HG03095 (cell line): Measurements from ENCODE around the gene CADM3.

Experiments used
- ATAC-seq: cut with Tn5 transposase; IDR thresholded peaks from one replicate; pipeline ENCODE4 v1.9.1; 2021; ENCODE audit warnings: moderate library complexity; ENCODE audit not compliant: unreplicated experiment

The CADM3 gene

GRCh38 chr1:159172614-159173291, 1.3 kb downstream of the CADM3 start:
- ATAC-seq, result no peak

DNA sequence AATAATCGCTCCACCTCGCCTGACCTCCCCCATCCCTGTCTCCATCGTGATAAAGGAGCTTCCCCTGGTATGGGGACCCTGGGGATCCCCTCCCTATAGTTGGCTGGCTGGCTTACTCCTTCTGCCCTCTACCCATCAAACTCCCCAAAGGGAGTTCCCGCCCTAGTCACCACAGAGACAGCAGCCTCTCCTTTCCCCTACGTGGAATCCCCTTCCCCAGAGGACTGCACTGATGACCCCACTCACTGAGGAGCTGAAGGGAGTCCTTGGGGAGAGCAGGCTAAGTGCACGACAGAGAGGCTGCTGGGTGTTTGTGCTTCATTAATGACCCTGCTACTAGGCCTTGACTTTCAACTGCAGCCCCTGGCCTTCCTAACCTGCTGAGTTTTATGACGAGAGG, 1.9 kb downstream of the CADM3 start:
- no peak for ATAC-seq

DNA sequence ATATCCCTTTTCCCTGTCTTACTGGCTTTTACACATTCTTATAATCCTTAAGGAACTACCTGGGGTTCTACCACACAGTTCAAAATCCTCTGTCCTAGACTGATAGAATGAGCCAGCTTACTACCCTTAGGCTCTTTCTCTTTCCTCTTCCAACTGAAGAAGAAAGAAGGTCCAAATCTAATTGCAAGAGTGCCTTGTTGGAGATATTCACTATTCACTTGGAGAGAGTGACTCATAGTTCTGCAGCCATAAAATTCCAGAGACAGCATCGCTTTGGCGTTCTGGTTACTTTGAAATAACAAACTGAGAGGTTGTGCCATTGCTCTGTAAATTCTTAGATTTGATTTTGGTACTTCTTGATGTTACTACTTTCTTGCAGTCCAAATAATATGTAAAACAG, 4.2 kb downstream of the CADM3 start:
- no peak for ATAC-seq

DNA sequence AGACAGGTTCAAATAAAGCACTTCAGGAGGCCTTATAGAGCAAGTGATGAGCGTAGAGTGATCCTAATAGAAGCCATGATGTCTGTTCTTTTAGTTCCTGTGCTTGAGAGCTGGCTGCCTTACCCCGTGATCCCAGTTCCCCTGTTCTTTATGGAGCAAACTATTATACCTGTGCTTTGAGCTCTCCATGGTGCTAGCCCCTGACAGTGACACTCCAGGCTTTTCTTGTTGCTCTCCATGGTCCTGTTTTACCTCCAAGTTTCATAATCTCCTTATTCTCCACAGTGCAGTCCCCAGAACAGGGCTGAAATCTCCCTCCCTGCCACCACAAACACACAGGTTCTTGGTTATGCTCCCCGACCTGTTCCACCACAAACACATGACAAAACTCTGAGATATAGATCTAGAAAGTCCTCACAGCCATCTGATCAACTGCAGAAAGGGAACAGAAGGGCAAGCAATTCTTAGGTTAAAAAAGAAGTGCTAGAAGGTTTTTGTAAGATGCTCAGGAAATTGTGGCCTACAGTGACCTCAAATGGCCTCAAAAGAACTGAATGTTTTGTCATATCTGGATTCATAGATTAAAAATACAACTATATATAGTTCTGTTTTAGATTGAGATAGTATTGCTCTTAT, 6.0 kb downstream of the CADM3 start:
- no peak for ATAC-seq

DNA sequence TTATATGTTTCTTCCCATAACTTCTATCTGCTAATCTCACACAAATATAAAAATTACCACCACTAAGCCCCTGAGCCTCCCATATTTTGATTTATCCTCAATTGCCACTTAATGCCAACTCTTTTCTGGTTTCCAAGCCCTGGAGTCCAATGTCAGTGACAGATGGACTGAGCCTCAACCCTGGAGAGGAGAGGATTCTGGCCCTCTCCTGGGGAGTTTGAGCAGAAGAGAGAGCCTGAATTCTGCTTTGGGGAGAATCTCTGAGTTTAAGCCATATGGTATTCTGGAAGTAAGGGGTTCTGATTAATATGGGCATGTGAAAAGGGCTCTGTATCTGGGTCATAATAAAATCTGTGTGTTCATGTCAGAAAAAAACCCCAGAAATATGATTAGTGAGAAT, 8.5 kb downstream of the CADM3 start:
- no peak for ATAC-seq

DNA sequence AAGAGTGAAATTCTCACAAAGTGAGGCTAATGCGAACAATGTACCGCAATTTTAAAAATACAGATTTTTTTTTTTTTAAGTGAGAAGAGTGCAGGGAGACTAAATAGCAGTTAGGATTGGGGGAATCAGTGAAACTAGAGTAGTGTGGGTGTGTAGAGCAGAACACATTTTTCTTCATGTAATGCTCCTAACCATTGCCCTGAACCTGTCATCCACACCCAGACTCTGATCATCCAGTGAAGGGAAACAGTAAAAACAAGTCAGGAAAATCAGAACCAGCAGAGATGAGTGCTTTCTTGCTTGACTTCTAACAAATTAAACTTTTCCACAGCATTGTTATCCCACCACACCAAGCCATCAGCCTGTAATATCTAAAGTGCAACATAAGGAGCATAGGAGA, 9.1 kb downstream of the CADM3 start:
- no peak for ATAC-seq

DNA sequence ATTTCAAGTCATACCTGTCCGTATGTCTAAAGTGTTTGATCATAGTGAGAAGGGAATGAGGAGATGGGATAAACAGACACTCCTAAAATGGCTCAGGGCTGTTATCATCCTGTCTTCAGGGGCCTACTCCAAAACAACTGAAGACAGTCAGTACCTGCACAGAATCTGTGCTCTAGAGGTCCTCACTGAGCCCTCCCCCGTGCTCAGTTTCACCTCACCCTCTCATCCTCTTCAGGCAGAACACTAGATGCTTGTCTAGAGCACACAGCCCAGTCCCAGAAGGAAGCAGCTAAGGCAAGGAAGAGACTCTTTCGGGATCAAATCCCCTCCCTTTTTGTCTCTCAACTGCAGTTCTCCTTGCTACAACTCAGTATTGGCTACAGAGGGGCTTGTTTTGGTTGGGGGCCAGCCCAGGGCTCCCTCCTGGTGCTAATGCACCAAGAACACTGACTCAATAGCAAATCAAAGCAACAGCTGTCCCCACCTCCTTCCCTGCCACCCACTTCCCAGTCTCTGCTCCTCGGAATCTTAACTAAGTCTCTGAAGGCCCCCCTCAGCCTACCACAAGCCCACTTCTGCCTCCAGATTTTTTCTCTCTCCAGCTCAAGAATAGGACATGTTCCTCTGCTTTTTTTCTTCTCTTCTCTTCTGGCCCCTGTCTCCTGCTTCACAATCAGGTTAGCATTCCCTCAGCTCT, 10.1 kb downstream of the CADM3 start:
- no peak for ATAC-seq

GRCh38 chr1:159184201-159184600, 12.8 kb downstream of the CADM3 start:
- no peak for ATAC-seq

- no peak for ATAC-seq
Measured at GRCh38 chr1:159185121-159185520, 13.7 kb downstream of the CADM3 start.

- ATAC-seq, result no peak
Measured at GRCh38 chr1:159187033-159187432, 15.6 kb downstream of the CADM3 start.

GRCh38 chr1:159187647-159188374, 16.4 kb downstream of the CADM3 start:
- ATAC-seq, result no peak

- peak; percentile 87 for ATAC-seq
Measured at GRCh38 chr1:159188375-159188788, 17.0 kb downstream of the CADM3 start.

DNA sequence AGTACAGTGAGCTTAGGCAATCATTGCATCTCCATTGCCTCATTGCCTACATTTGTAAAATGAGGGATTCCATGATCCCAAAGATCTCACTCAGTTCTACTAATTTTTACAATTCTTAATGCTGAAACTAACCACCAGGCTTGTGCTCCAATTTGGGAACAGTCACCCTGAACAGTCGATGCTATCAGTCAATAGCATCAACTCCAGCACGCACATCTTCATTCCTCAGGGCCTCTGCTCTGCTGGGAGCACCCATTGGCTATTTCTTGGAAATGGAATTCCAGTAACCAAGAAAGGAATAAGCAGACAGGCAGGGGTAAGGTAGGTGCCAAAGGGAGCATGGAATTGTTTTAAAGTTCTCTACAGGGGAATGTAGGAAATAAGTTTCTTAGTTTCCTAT, 19.0 kb downstream of the CADM3 start:
- no peak for ATAC-seq

GRCh38 chr1:159196543-159196942, 25.1 kb downstream of the CADM3 start:
- ATAC-seq, result no peak

DNA sequence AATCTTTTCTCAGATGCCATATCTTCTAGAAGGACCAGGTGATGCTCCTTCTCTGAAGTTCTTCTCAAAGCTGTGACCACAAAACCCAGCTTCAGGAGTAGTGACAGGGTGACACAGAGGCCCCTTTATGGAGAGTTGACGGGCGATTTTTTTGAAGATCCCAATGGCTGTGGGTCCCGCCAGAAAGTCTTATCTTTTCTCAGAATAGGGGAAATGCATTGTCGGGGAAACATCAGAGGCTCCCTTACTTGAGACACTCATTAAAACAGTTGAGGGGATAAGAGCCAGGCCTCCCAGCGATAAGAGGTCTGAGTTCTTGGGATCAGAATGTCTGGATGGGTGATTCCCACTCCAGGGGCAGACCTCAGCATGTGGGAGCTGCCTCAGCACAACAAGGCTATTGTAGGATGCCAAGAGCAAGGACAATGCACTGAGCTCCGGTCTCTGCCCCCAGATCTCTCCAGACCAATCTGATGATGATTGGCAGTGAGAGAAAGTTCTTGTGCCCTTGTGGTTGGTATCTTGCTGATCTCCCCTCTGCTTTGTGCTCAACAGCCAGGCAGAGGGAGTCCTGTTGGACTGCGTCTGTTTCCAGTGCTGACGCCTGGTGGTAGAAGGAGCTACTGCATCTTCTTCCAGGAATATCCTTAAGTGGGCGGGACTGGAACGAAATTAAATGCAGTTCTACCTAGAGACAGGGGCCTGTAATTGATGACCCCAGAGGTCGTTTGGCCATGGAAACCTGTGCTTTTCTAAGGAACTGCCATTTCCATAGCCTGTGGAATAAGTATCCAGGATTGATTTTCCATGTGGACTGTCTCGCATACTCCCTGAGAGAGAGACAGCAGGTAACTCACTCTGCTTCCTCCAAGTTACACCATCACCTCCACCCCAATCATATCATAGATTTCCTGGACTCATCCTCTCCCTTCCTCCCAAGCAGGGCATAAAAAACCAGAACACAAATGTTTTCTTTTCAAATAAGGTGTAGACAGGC, 26.4 kb downstream of the CADM3 start:
- ATAC-seq, result no peak

DNA sequence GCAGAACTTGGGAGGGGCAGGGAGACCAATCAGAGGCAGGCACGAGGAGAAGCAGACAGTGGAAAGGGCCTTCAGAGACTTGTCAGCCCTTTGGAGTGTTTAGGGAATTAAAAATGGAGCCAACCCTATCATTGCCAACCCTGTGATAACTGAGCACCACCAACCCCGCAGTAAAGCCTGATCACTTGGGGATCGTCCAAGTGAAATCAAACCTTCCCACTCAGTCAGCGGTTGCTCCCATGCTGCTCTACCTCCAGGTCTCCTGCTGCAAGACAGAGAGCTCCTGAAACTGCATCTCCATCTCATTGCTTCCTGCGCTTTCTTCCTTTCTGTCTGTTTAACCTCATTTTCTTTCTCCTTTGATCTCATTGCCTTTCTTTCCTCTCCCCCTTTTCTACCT, 28.5 kb downstream of the CADM3 start:
- ATAC-seq, result no peak

DNA sequence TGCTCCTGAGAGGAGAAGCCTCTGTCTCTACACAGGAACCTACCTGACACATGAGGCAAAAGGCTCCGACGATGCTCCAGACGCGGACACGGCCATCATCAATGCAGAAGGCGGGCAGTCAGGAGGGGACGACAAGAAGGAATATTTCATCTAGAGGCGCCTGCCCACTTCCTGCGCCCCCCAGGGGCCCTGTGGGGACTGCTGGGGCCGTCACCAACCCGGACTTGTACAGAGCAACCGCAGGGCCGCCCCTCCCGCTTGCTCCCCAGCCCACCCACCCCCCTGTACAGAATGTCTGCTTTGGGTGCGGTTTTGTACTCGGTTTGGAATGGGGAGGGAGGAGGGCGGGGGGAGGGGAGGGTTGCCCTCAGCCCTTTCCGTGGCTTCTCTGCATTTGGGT, 29.4 kb downstream of the CADM3 start:
- ATAC-seq, result no peak

DNA sequence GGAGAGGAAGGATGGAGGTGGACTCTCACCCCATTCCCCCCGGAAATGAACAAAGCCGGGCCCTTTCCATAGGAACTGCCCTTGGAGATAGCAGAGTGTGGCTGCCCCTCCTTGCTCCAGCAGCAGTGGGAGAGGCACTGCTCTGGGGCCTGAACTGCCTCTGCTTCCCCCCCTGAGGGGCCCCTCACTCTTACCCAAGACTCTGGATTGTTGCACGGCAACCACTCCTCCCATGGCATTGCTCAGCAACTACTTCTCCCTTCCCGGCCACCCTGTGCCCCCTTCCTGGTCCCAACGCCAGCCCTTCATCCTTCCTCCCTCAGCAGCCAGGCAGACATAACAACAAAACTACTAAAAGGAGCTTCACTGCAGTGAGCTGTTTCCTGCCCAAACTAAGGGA, 30.2 kb downstream of the CADM3 start:
- ATAC-seq, result no peak

- ATAC-seq, result no peak
Measured at GRCh38 chr1:159203610-159204009, 32.2 kb downstream of the CADM3 start.
